ENCODE results near the gene PER2.
"Not testable (repeated sequence)": the region's sequence is repeated elsewhere in the genome, so short reads cannot be mapped to it uniquely, and the experiment has no call there.

The PER2 gene

DNA sequence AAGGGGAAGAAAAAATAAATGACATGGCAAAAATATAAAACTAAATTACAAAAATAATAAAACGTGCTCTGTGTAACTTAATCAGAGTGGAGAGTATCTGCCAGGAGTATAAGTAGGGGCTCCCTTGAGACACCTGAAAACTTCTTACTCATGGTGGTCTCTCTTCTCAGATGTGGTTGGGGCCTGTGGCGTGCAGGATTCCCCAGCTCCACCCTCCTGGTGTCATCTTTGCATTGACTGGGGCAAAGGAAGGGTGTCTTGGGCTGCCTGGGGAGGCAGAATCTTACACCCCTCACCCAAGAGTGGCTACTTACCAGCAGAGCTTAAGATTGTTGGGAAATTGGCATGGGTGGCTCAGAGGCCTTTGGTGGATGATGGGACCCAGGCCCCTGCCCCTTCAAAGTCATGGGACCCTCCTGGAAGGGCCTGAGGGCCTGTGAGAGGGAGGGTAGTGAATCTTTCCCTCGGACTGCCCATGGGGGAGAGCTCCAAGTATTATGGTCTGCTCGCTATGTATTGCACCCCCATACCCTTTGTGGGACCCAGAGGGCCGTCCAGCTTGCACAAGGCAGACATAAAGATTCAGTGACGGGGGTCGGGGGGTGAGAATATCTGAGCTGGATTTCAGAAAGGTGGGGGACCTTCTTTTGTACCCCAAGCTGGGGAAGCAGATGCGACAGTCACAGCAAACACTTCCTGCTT, 25.0 kb upstream of the PER2 start:
- DNase-seq = no peak

- DNase-seq = not testable (repeated sequence)
Observed at GRCh38 chr2:238310721-238311120, 22.3 kb upstream of the PER2 start.

GRCh38 chr2:238308177-238308576, 19.8 kb upstream of the PER2 start:
- DNase-seq = no peak

DNA sequence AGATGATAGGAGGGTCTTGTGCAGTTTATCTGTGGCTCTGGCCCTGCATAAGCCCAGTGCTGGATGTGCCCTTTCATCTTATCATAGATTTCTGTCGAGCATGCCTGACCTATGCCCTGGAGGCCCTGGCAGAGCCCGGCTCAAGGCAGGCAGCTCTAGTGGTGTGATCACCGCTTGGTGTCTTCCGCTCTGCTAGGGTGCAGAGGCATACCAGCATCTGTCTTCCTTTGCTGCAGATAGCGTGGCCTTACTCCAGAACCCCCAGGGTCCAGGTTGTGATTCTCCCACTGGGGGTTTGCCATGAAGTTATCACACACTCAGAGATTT, 18.2 kb upstream of the PER2 start:
- DNase-seq = no peak

- no peak for DNase-seq
Observed at GRCh38 chr2:238305965-238306671, 17.7 kb upstream of the PER2 start.

DNA sequence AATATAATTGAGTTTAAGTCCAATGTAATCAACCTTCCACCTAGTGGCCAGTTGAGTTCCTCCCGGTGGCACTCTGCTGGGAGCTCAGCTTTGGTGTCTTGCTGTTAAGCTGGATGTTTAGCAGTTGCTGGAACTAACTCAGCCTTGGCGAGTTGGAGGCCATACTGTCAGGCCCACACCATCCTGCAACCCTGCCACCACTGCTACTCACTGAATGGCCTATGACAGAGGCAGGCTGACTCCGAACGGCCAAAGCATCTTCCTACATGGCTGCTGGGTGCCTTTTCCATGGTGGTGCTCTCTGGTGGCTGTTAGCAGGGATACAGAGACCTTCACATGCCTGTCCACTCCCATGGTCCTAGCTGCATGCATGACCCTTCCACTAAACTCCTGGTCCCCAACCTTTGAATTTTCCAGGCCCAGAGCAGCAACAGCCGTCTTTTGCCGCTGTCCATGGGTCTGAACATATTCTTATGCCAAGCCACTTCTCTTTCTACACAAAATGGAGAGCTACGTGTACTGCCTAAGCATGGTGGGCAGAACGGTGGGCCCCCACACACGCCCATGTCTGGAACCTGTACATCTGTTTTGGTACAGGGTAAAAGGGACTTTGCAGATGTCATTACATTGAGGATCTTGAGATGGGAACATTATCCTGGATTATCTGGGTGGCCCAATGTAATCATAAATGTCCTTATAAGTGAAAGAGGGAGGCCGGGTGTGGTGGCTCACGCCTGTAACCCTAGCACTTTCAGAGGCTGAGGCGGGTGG, 16.9 kb upstream of the PER2 start:
- DNase-seq = no peak

DNA sequence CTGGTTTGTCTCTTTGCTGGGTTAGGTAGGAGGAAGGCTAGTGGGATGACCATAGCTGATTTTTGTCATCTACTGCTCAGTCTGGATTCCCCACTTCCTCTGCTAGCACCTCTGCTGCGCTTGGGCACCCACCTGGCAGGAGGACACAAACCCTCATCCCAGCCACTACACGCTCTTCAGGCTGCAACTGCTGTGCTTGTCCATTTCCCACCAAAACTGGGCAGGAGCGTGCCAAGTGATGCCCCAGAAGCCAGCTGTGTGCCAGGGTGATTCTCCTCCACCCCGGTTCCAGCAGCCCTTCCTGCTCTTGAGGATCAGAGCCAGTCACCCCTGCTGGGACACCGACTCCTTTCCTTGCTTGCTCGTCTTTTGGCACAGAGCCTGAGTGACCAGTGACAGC, 15.7 kb upstream of the PER2 start:
- no peak for DNase-seq

DNA sequence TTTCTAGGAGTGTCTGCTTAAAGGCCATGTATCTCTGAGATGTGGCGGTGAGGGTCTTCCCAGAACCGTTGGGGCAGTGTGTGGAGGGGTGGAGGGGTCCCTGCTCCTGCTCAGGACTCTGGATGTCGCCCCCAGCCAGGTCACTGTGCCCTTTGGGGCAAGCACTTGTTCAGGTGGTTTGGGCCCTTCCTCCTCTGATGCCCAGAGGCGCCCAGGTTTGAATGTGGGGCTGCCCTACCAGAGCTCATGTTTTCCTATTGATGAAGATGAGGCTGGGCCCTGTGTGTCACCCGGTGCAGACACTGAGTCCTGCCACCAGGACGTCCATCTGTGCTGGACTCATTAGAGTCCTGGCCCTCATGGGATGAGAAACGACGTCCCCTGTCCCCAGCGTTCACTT, 14.3 kb upstream of the PER2 start:
- no peak for DNase-seq

GRCh38 chr2:238302087-238302486, 13.7 kb upstream of the PER2 start:
- DNase-seq = no peak

GRCh38 chr2:238299803-238300202, 11.4 kb upstream of the PER2 start:
- no peak for DNase-seq

DNA sequence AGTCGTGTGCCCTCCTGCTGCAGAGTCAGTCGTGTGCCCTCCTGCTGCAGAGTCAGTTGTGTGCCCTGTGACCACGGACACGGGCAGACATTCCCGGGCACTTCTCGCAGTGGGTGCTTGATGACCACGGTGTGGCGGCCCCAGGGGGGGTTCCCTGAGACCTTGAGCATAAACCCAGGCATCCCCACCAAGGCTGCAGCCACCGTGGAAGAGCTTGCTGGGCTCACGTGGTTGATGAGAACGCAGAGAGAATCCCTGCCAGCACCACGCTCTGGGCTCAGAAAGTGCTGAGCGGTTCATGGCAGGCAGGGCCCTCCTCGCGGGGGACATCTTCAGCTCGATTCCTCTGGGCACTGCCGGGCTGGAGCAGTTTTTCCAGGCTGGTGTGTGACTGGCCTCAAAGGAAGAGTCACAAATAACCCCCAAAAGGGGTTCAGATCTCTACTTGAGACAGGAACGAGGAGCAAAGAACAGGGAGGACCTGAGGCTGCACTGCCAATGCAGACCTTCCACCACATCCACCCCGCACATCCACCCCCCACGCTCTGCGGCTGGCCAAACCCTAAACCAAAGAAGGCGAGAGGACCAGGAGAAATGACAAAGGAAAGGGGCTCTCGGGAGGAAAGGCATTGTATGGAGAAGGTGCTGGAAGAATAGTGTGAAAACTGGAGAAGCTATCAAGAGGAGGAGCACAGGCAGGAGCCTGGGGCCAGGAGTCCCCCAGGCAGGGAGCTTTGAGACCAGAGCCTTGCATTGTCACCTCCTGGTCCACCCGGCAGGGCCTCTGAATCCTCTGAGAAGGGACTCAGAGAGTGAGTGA, 8.4 kb upstream of the PER2 start:
- no peak for DNase-seq

GRCh38 chr2:238295144-238296112, 7.0 kb upstream of the PER2 start:
- no peak for DNase-seq

- no peak for DNase-seq
Observed at GRCh38 chr2:238294393-238295143, 6.2 kb upstream of the PER2 start.

GRCh38 chr2:238294046-238294392, 5.6 kb upstream of the PER2 start:
- DNase-seq = no peak

DNA sequence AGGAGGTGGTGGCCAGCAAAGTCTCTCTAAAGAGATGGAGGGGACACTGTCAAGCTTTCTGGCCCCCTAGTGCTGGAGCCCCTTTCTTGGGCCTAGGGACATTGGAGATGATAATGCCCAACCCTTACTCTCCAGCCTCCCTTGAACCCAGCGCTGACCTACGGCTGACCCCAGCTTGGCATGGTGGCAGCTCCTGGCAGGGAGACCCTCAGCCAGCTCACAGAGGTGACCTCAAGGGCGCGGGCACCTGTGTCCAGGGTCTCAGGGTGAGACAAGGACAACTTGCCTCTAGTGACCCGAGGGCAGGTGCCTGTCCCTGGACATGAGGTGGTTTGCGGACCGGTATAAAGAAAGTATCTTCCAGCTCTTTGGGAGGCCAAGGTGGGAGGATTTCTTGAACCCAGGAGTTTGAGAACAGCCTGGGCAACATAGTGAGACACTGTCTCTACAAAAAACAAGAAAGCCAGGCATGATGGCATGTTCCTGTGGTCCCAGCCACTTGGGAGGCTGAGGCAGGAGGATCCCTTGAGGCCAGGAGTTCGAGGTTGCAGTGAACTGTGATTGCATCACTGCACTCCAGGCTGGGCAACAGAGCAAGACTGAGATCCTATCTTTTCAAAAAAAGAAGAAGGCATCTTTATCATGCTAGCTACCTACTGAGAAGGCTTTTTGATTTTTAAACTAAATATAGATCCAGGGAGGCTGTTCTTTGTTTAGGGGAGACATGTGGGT, 3.3 kb upstream of the PER2 start:
- no peak for DNase-seq

- DNase-seq = no peak
Observed at GRCh38 chr2:238290715-238291549, 2.5 kb upstream of the PER2 start.

- peak; percentile 18 to 30 for DNase-seq
Observed at GRCh38 chr2:238290091-238290509, 1.7 kb upstream of the PER2 start.

- DNase-seq = peak in 1 of 2 donors; percentile 22
Observed at GRCh38 chr2:238289574-238289973, 1.2 kb upstream of the PER2 start.

All from stimulated activated CD4-positive, alpha-beta T cell treated with anti-CD3 and anti-CD28 coated beads, Interleukin-2, amount 100 ng/mL, for 24 hours (primary cell).